ENCODE data around the gene MTMR12. TPM values are rescaled to one million over a fixed set of nuclear protein-coding genes. Genes with fewer than 3 reads are reported as not detected.

The MTMR12 gene
- total and polyA plus RNA-seq, 2 donors (not counting 3 experiments of a cell fraction or from before 2014, with no cell fraction given) = 18.2 to 38.6 TPM

- Histone ChIP-seq H3K27me3 (ENCODE audit: control insufficient read depth in 2 of 2, insufficient read depth in 2 of 2, low read length in 2 of 2) (no peaks in the 10 kb centered on the region), H3K9me1 (replicated peaks; ENCODE audit: control insufficient read depth, extremely low read depth, insufficient read depth, low read length) (no peaks in the 10 kb centered on the region), H2AFZ (ENCODE audit: low read depth, low read length) (no peak overlapping the region), H4K20me1 (replicated peaks; ENCODE audit: control insufficient read depth, extremely low read depth, insufficient read depth, low read length) (no peaks in the 10 kb centered on the region), H3K4me2 (ENCODE audit: insufficient read depth, low read length) (no peak overlapping the region), H3K27ac (ENCODE audit: insufficient read depth, low read depth, low read length) (no peak overlapping the region), H3K4me1 (ENCODE audit: control insufficient read depth, extremely low read depth, insufficient read depth, low read length) (peaks cover 16% of the 10 kb centered on the region), H3K4me3 (replicated peaks in 1 of 3; ENCODE audit: insufficient read depth in 1 of 3, low read depth in 1 of 3, low read length in 3 of 3) (no peak overlapping the region), H3K36me3 (ENCODE audit: control insufficient read depth in 2 of 2, extremely low read depth in 1 of 2, insufficient read depth in 2 of 2, low read length in 2 of 2) (peaks cover 5 to 9% of the 10 kb centered on the region in 2 experiments), H3K9ac (replicated peaks; ENCODE audit: extremely low read depth, insufficient read depth, low read length) (no peak overlapping the region), H3K79me2 (ENCODE audit: control insufficient read depth, insufficient read depth, low read length) (no peaks in the 10 kb centered on the region), H3K9me3 (replicated peaks; ENCODE audit: control insufficient read depth, insufficient read depth, low read length) (no peaks in the 10 kb centered on the region)
- DNase-seq (ENCODE audit: low read depth, low spot score) = no peak
- no peak for TF ChIP-seq MAX (IDR thresholded peaks at IDR 0.05; ENCODE audit: insufficient read depth, insufficient read length)
- TF ChIP-seq POLR2A (IDR thresholded peaks at IDR 0.05; ENCODE audit: low read depth, low read length) = no peak
- no peak for TF ChIP-seq CTCF (IDR thresholded peaks at IDR 0.05; ENCODE audit: extremely low read depth in 1 of 2, insufficient read depth in 1 of 2, low read depth in 1 of 2, low read length in 2 of 2)
- TF ChIP-seq POLR2AphosphoS5 (IDR thresholded peaks at IDR 0.05; ENCODE audit: insufficient read depth, low read depth, low read length) = no peak
- no peak for TF ChIP-seq GATA2 (IDR thresholded peaks at IDR 0.05; ENCODE audit: insufficient read depth, insufficient read length, low read depth, low read length)
- TF ChIP-seq MYC (IDR thresholded peaks at IDR 0.05; ENCODE audit: low read depth, low read length) = no peak
- no peak for TF ChIP-seq EZH2 (IDR thresholded peaks at IDR 0.05; ENCODE audit: borderline replicate concordance, low read depth, low read length, severe bottlenecking)
- no peak for TF ChIP-seq FOS (IDR thresholded peaks at IDR 0.05; ENCODE audit: borderline replicate concordance, insufficient read depth, low read length)
- TF ChIP-seq JUN (IDR thresholded peaks at IDR 0.05; ENCODE audit: borderline replicate concordance, insufficient read depth, insufficient read length, low read depth) = no peak
- BruUV-seq (replicated peaks) = no TSS peak
- ChIA-PET CTCF (interaction anchor here (2.9 to 10.1 kb wide), 3 partner anchors 99 to 359 kb away, joined by 7 to 325 read pairs (median 33); no protein-coding TSS in a partner anchor), POLR2A (interaction anchor here (0.5 kb wide), 1 partner anchor 46 kb away, joined by 4 read pairs; no protein-coding TSS in a partner anchor)
- intact Hi-C loops (cut with micrococcal nuclease) = loop anchor here (5.0 kb wide), 1 partner anchor 142 kb away; no protein-coding TSS in a partner anchor
- dilution Hi-C loops (cut with MboI; ENCODE audit: extremely low pct_ligation_motif_present, low sequenced_read_pairs) = no loop called here
- FAIRE-seq = no peak
Measured at GRCh38 chr5:32230356-32231099, 82.2 kb downstream of the MTMR12 start.
